22Rv1 (cell line): ENCODE data around the gene ATF6.

Experiments used
- H3K27ac ChIP-seq: fragments of 450-650 bp; 2 replicates; pipeline ENCODE4 v1.5.1; 2017
- CTCF ChIP-seq: fragments of 450-650 bp; IDR thresholded peaks from 2 replicates; pipeline ENCODE4 v1.5.1; 2017; ENCODE audit warnings: mild to moderate bottlenecking
- ZFX ChIP-seq: fragments of 450-650 bp; IDR thresholded peaks from 2 replicates; pipeline ENCODE4 v1.6.1; 2017; ENCODE audit warnings: antibody characterized with exemption, borderline replicate concordance

The ATF6 gene

GRCh38 chr1:161839591-161839990, 73.5 kb downstream of the ATF6 start:
- no peak for TF ChIP-seq CTCF
- TF ChIP-seq ZFX, result no peak
- H3K27ac ChIP-seq, result no peak overlapping the region

GRCh38 chr1:161840363-161840762, 74.2 kb downstream of the ATF6 start:
- no peak overlapping the region for H3K27ac ChIP-seq
- TF ChIP-seq ZFX, result no peak
- no peak for TF ChIP-seq CTCF

- TF ChIP-seq ZFX (no peak), CTCF (no peak)
- no peak overlapping the region for H3K27ac ChIP-seq
Measured at GRCh38 chr1:161843156-161843555, 77.0 kb downstream of the ATF6 start.

GRCh38 chr1:161844696-161845095, 78.6 kb downstream of the ATF6 start:
- no peak overlapping the region for H3K27ac ChIP-seq

GRCh38 chr1:161848676-161849075, 82.6 kb downstream of the ATF6 start:
- H3K27ac ChIP-seq, result no peak overlapping the region
- TF ChIP-seq CTCF, result no peak
- TF ChIP-seq ZFX, result no peak

More at GRCh38 chr1:161844696-161845095, 78.6 kb downstream of the ATF6 start:
- TF ChIP-seq CTCF (no peak), ZFX (no peak)

GRCh38 chr1:161849518-161849917, 83.4 kb downstream of the ATF6 start:
- H3K27ac ChIP-seq, result no peak overlapping the region
- no peak for TF ChIP-seq CTCF
- TF ChIP-seq ZFX, result no peak

GRCh38 chr1:161855260-161855659, 89.1 kb downstream of the ATF6 start:
- no peak overlapping the region for H3K27ac ChIP-seq
- TF ChIP-seq ZFX (no peak), CTCF (no peak)
